HL-60 (cell line): ENCODE results near the gene TUBB.

Experiments used
- DNase-seq, 2 experiments: peaks; one replicate each; pipeline ENCODE4 v3.0.0-alpha.2; 2010 to 2020; ENCODE audit warnings: low read depth in 1 of 2, low spot score in 1 of 2
- H3K27ac ChIP-seq: fragments of 250-450 bp; sonication (Bioruptor Pico); replicated peaks from 2 replicates; pipeline ENCODE4 v1.5.1; 2020; ENCODE audit warnings: mild to moderate bottlenecking, moderate library complexity
- H3K27me3 ChIP-seq: fragments of 250-450 bp; sonication (Bioruptor Pico); 2 replicates; pipeline ENCODE4 v1.5.1; 2021; ENCODE audit warnings: mild to moderate bottlenecking, moderate library complexity; ENCODE audit not compliant: insufficient read depth, poor library complexity, severe bottlenecking
- H3K4me3 ChIP-seq: replicated peaks from 2 replicates; pipeline ENCODE4 v1.5.1; 2011; ENCODE audit warnings: mild to moderate bottlenecking, control low read depth, low read length; ENCODE audit not compliant: insufficient read depth
- CTCF ChIP-seq: IDR thresholded peaks from one replicate; pipeline ENCODE4 v1.5.1; 2011; ENCODE audit warnings: low read length, control low read depth, inconsistent platforms; ENCODE audit not compliant: insufficient read depth
- GABPA ChIP-seq: IDR thresholded peaks from 2 replicates; pipeline ENCODE4 v1.6.1; 2012; ENCODE audit warnings: low read depth
- POLR2AphosphoS5 ChIP-seq: IDR thresholded peaks from 2 replicates; pipeline ENCODE4 v1.6.1; 2012; ENCODE audit warnings: low read depth
- REST ChIP-seq: IDR thresholded peaks from 2 replicates; pipeline ENCODE4 v1.6.1; 2012; ENCODE audit warnings: low read depth; ENCODE audit not compliant: insufficient replicate concordance
- SPI1 ChIP-seq: IDR thresholded peaks from 2 replicates; pipeline ENCODE4 v1.6.1; 2012; ENCODE audit warnings: low read depth, mild to moderate bottlenecking, borderline replicate concordance

The TUBB gene

GRCh38 chr6:30725713-30726505, 5.8 kb downstream of the TUBB start:
- no peak overlapping the region for H3K27ac ChIP-seq
- no peaks in the 10 kb centered on the region for H3K27me3 ChIP-seq
- DNase-seq, result no peak
- no peak overlapping the region for H3K4me3 ChIP-seq
- TF ChIP-seq POLR2AphosphoS5, result peak; percentile 93
- TF ChIP-seq SPI1, result no peak
- TF ChIP-seq GABPA, result no peak

- no peak overlapping the region for H3K27ac ChIP-seq
- H3K27me3 ChIP-seq, result no peaks in the 10 kb centered on the region
- TF ChIP-seq CTCF (no peak), SPI1 (no peak), REST (no peak), GABPA (no peak), POLR2AphosphoS5 (no peak)
- no peak overlapping the region for H3K4me3 ChIP-seq
- DNase-seq, result no peak
These were observed 6.6 kb downstream of the TUBB start for GRCh38 chr6:30726506-30727413.

- no peak overlapping the region for H3K4me3 ChIP-seq
- DNase-seq, result no peak
- H3K27ac ChIP-seq, result no peak overlapping the region
- TF ChIP-seq POLR2AphosphoS5 (no peak), REST (no peak), CTCF (no peak), GABPA (no peak), SPI1 (no peak)
- no peaks in the 10 kb centered on the region for H3K27me3 ChIP-seq
These were observed 7.9 kb downstream of the TUBB start for GRCh38 chr6:30727920-30728553.
